ENCODE measurements around the gene PELI2.

The PELI2 gene

GRCh38 chr14:56215180-56215579 lies 97.0 kb downstream of the PELI2 start:
- Histone ChIP-seq H3F3A (ENCODE audit: insufficient read depth) (no peaks in the 10 kb centered on the region), H3K9ac (ENCODE audit: low read length) (no peak overlapping the region), H3K4me2 (ENCODE audit: low read depth, low read length, poor library complexity, severe bottlenecking) (no peak overlapping the region), H3K79me2 (ENCODE audit: insufficient read depth, low read length) (no peaks in the 10 kb centered on the region), H3K27me3 (ENCODE audit: low read length) (no peaks in the 10 kb centered on the region), H2AFZ (ENCODE audit: low read depth, low read length, severe bottlenecking) (no peak overlapping the region), H3K9me3 (ENCODE audit: insufficient read depth, low read length) (no peaks in the 10 kb centered on the region), H3K4me3 (ENCODE audit: insufficient read depth, low read length, poor library complexity, severe bottlenecking) (no peak overlapping the region), H4K20me1 (ENCODE audit: low read depth, low read length) (no peaks in the 10 kb centered on the region), H3K36me3 (ENCODE audit: low read length) (no peaks in the 10 kb centered on the region), H3K27ac (ENCODE audit: low read depth, low read length) (no peak overlapping the region), H3K9me2 (replicated peaks; ENCODE audit: insufficient read depth, low read length) (no peaks in the 10 kb centered on the region)
- TF ChIP-seq CTCF (IDR thresholded peaks at IDR 0.05; ENCODE audit: insufficient read depth, low read length, poor library complexity, severe bottlenecking): no peak
- TF ChIP-seq EZH2phosphoT487 (conservative IDR thresholded peaks at IDR 0.05; ENCODE audit: low read length): no peak

DNA sequence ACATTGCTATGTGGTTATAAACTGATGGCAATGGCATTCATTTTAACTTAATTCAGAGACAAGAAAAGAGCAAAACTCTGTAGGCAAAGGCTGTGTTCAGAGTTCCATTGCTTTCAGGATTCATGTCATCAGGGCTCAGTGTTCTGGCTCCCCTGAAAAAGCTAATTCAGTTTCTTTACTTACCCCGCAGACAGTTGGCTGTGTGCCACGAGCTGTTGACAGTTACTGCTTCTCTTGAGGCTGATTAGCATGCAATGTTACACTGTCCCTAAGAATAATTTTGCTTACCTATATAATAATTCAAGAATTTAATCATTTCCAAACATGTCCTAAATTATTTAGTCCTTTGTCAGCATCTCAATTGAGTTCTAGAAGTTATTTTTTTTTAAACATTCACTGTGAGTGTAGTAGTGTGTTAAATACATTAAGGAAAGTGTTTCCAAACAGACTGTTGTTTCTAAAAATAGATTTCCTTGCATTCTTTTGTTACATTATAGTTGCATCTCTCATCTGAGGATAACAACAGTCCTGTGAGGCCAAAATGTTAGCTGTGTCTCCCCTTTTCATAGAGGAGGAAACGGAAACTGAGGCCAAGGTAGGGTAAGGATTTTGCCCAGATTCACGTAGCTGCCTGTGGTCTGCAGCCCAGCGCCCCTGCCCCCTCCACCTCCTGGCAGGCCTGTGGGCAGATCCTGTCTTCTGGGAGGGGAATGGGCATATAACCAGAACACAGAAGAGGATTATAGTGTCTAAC lies 98.6 kb downstream of the PELI2 start:
- Histone ChIP-seq H3F3A (ENCODE audit: insufficient read depth) (no peaks in the 10 kb centered on the region), H3K4me3 (ENCODE audit: insufficient read depth, low read length, poor library complexity, severe bottlenecking) (no peak overlapping the region), H2AFZ (ENCODE audit: low read depth, low read length, severe bottlenecking) (no peak overlapping the region), H3K36me3 (ENCODE audit: low read length) (no peaks in the 10 kb centered on the region), H3K27ac (ENCODE audit: low read depth, low read length) (no peak overlapping the region), H3K4me2 (ENCODE audit: low read depth, low read length, poor library complexity, severe bottlenecking) (no peak overlapping the region), H3K9me3 (ENCODE audit: insufficient read depth, low read length) (no peaks in the 10 kb centered on the region), H4K20me1 (ENCODE audit: low read depth, low read length) (no peaks in the 10 kb centered on the region), H3K79me2 (ENCODE audit: insufficient read depth, low read length) (no peaks in the 10 kb centered on the region), H3K9ac (ENCODE audit: low read length) (no peak overlapping the region), H3K27me3 (ENCODE audit: low read length) (no peaks in the 10 kb centered on the region), H3K9me2 (replicated peaks; ENCODE audit: insufficient read depth, low read length) (no peaks in the 10 kb centered on the region)
- no peak for TF ChIP-seq EZH2phosphoT487 (conservative IDR thresholded peaks at IDR 0.05; ENCODE audit: low read length)
- no peak for TF ChIP-seq CTCF (IDR thresholded peaks at IDR 0.05; ENCODE audit: insufficient read depth, low read length, poor library complexity, severe bottlenecking)

DNA sequence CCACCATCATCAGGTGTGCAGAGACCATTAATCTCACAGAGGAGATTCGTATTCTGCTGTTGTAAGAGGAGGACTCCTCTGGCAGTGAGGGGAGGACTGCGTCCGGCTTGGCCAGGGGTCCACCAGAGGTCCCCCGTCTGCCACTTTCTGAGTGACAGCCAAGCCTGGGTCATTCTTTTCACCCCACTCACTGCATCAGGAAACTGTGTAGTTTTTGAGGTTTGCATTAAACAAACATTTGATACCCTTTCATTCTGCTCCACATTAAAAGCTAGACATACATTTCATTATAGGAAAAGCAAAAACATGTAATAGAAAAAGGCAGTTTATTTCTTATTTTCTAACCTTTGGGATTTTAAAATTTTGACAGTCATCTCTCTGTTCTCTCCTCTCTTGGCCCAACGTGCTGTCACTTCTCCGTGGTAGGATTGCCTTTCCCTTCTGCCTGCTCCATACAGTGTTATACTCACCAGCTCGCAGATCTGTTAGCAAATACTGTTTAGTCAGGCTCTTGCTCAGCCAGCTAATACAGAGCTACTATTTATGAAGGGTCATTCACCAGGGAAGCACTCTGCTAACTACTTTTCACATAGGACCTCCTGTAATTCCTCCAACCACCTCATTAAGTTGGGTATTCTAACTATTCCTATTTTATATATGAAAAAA lies 99.3 kb downstream of the PELI2 start:
- no peaks in the 10 kb centered on the region for H3K36me3 ChIP-seq (ENCODE audit: low read length)
- no peak overlapping the region for H3K9ac ChIP-seq (ENCODE audit: low read length)
- H3K4me3 ChIP-seq (ENCODE audit: insufficient read depth, low read length, poor library complexity, severe bottlenecking): no peak overlapping the region
- H2AFZ ChIP-seq (ENCODE audit: low read depth, low read length, severe bottlenecking): no peak overlapping the region
- no peaks in the 10 kb centered on the region for H3F3A ChIP-seq (ENCODE audit: insufficient read depth)
- H3K4me2 ChIP-seq (ENCODE audit: low read depth, low read length, poor library complexity, severe bottlenecking): no peak overlapping the region
- no peaks in the 10 kb centered on the region for H3K79me2 ChIP-seq (ENCODE audit: insufficient read depth, low read length)
- H3K27me3 ChIP-seq (ENCODE audit: low read length): no peaks in the 10 kb centered on the region
- no peaks in the 10 kb centered on the region for H3K9me2 ChIP-seq (replicated peaks; ENCODE audit: insufficient read depth, low read length)
- TF ChIP-seq EZH2phosphoT487 (conservative IDR thresholded peaks at IDR 0.05; ENCODE audit: low read length) (no peak), CTCF (IDR thresholded peaks at IDR 0.05; ENCODE audit: insufficient read depth, low read length, poor library complexity, severe bottlenecking) (no peak)
- H3K9me3 ChIP-seq (ENCODE audit: insufficient read depth, low read length): no peaks in the 10 kb centered on the region
- no peak overlapping the region for H3K27ac ChIP-seq (ENCODE audit: low read depth, low read length)
- H4K20me1 ChIP-seq (ENCODE audit: low read depth, low read length): no peaks in the 10 kb centered on the region

Measured in SU-DHL-6 (cell line).